ENCODE results near the gene GRAMD1B. TPM values are rescaled to one million over a fixed set of nuclear protein-coding genes. Genes with fewer than 3 reads are reported as not detected.

The GRAMD1B gene
- total RNA-seq, result 1 to 10 TPM in 3 of 4 donors, under 1 TPM in 1; 0.61 to 1.7 (median 1.1) TPM

DNA sequence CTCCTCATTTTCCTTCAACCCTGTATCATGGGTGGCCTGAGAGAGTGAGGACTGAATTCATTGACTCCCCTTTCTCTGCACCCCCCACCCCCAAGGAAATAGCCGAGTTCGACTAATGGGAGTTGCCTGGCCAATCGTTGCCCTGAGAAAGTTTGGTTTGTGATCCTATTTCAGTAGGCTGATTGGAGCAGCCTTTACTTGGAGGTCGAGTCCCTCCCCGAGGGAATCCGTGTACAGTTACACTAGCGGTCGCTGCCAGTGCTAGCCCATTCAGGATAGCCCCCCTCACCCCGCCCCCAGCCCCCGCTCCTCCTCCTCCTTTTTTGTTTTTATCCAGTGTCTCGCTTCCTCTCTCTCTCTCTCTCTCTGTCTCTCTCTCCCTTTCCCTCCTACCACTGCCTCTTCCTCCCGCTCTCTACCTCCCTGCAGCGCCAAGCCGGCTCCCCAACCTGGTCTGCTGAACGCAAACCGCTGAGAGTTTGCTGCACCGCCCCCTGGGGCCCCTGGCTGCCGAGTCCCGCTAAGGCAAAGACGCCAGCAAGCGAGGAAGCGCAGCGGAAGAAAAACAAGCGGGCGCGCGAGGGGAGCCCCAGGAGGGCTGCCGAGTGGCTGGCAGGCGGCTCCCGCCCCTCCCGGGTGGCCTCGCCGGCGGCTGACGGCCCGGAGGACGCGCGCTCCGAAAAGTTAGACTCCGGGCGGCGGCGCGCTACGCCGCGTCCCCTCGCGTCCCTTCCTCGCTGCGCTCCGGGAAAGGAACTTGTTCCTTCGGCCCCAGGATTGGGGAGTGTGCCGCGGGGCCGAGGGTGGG lies at the start of gene GRAMD1B:
TSS of gene GRAMD1B (plus strand) at position 357 of the 808 bp plus-strand sequence. CDS start 524 bp downstream, outside the sequence.
- peak within 1 kb of the TSS; percentile 43 to 71 (median 52) for H3K4me3 ChIP-seq
- H3K4me1 ChIP-seq, result peaks cover 11 to 20% (median 12%) of the 10 kb centered on the region in 3 donors
- TF ChIP-seq, protein P1, sequence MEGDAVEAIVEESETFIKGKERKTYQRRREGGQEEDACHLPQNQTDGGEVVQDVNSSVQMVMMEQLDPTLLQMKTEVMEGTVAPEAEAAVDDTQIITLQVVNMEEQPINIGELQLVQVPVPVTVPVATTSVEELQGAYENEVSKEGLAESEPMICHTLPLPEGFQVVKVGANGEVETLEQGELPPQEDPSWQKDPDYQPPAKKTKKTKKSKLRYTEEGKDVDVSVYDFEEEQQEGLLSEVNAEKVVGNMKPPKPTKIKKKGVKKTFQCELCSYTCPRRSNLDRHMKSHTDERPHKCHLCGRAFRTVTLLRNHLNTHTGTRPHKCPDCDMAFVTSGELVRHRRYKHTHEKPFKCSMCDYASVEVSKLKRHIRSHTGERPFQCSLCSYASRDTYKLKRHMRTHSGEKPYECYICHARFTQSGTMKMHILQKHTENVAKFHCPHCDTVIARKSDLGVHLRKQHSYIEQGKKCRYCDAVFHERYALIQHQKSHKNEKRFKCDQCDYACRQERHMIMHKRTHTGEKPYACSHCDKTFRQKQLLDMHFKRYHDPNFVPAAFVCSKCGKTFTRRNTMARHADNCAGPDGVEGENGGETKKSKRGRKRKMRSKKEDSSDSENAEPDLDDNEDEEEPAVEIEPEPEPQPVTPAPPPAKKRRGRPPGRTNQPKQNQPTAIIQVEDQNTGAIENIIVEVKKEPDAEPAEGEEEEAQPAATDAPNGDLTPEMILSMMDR (IDR thresholded peaks at IDR 0.05), result peak in 2 of 6 experiments; percentile 8 to 10
- no peak for TF ChIP-seq POLR2A (IDR thresholded peaks at IDR 0.05)
- peaks cover 0 to 82% (median 0%) of the 10 kb centered on the region in 4 donors for H3K27me3 ChIP-seq
- H3K36me3 ChIP-seq, result no peaks in the 10 kb centered on the region
- intact Hi-C loops (cut with DNase I), result no loop called here
- DNase-seq, result no peak
- H3K27ac ChIP-seq, result peak within 1 kb of the TSS; percentile 60 to 78 (median 66)
- no peaks in the 10 kb centered on the region for H3K9me3 ChIP-seq
- 0 to 1% methylated on average over 11 of the region's 57 CpGs for WGBS, 2 donors

DNA sequence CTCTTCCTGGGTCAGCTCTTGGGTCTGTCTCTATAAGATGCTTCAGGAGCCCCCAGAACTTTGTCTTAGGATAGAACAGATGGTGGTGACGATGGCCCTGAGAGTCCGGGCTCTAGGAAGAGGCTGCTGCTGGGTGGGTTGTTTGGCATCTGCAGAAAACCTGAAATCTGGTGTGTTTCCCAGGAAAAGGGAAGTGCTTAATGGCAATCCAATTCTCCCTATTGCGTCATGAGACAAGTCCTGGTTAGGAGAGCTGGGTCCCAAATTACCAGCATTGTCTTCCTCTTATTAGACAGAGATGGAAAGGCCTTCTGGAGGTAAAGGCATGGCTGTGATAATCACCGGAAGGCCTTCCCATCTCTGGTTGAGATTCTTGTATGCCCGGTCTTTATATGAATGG lies 48.9 kb upstream of the GRAMD1B start:
- intact Hi-C loops (cut with DNase I), result no loop called here
- DNase-seq, result no peak
- H3K4me1 ChIP-seq, result peaks cover 0 to 11% (median 0%) of the 10 kb centered on the region in 3 donors
- no peaks in the 10 kb centered on the region for H3K9me3 ChIP-seq
- 78 to 84% methylated on average over 2 to 5 of the region's 5 CpGs for WGBS, 2 donors
- H3K27me3 ChIP-seq, result peaks cover 0 to 9% (median 0%) of the 10 kb centered on the region in 4 donors
- H3K27ac ChIP-seq, result no peak overlapping the region
- H3K36me3 ChIP-seq, result no peaks in the 10 kb centered on the region
- no peak overlapping the region for H3K4me3 ChIP-seq
- TF ChIP-seq, protein P1 (IDR thresholded peaks at IDR 0.05), result no peak
- TF ChIP-seq POLR2A (IDR thresholded peaks at IDR 0.05), result no peak

DNA sequence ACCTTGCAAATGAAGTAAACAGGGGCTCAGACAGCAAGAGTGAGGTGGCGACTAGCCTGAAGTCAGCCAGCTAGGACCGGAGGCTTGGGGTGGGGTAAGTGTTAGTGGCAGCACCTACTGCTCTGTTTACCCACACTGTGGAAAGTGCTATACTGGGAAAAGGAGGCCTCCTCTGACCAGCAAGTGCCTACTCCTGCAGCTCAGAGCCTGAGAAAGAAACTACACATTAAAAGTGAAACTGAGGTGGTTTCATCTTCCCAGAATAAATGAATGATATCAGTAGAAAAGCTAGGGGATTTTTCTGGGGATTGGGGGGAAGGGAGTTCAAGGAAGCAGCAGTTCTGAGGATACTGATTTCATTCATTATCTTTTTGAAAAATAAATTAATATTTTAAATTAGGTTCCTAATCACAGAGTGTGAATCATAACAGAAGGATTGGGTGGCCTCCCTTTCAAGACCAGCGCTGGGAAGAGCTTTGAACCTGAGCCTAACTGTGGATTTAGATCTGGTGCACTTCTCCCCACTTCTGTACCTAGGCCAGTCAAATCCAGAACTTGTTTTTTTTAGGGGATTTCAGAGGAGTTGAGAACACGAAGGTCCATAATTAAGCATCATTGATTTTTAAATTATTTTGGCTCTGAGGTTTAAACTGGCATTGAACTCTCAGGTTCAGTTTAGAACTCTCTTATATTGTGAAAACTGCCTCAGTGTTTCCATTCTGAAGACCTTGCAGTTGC lies 48.1 kb upstream of the GRAMD1B start:
- Histone ChIP-seq H3K27ac (no peak overlapping the region), H3K36me3 (no peaks in the 10 kb centered on the region), H3K9me3 (no peaks in the 10 kb centered on the region), H3K4me1 (peaks cover 0 to 13% (median 0%) of the 10 kb centered on the region in 3 donors), H3K4me3 (no peak overlapping the region), H3K27me3 (peaks cover 0 to 9% (median 0%) of the 10 kb centered on the region in 4 donors)
- intact Hi-C loops (cut with DNase I), result no loop called here
- no peak for DNase-seq
- WGBS, 2 donors, result 64 to 81% methylated on average over 4 of the region's 4 CpGs
- TF ChIP-seq, protein P1 (IDR thresholded peaks at IDR 0.05), result no peak
- no peak for TF ChIP-seq POLR2A (IDR thresholded peaks at IDR 0.05)

DNA sequence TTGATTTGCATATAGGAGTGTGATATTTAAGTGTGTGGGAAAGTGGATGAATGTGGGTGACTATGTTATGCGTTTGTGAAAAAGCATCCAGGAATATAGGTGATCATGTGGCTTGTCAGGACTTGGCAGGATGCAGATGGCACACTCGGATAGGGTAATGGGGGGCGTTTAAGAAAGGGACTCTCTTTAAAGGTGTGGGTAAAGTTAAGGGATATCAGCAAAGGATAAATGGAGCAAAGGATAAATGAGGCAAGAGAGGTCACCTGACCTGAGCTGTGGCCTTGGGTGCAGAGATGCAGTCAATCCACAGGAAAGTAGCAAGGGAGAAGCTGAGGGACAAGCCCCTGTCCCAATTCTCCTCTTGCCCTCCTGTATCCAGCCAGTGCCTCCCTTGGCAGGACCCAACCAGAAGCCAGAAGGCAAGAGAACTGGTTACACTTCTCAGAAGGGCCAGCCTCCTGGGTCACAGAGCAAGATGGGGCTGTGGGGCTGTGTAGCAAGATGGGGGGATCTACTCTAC lies 47.5 kb upstream of the GRAMD1B start:
- intact Hi-C loops (cut with DNase I), result no loop called here
- H3K27ac ChIP-seq, result no peak overlapping the region
- WGBS, 2 donors, result 48 to 57% methylated on average over 3 of the region's 3 CpGs
- no peak for DNase-seq
- H3K27me3 ChIP-seq, result peaks cover 0 to 9% (median 0%) of the 10 kb centered on the region in 4 donors
- H3K36me3 ChIP-seq, result no peaks in the 10 kb centered on the region
- no peak for TF ChIP-seq POLR2A (IDR thresholded peaks at IDR 0.05)
- TF ChIP-seq, protein P1 (IDR thresholded peaks at IDR 0.05), result no peak
- H3K9me3 ChIP-seq, result no peaks in the 10 kb centered on the region
- peaks cover 0 to 18% (median 0%) of the 10 kb centered on the region in 3 donors for H3K4me1 ChIP-seq
- no peak overlapping the region for H3K4me3 ChIP-seq

All from esophagus squamous epithelium (tissue), 5 donors.